Activated CD4-positive, CD25-positive, alpha-beta regulatory T cell treated with anti-CD3 and anti-CD28 coated beads, Interleukin-2, amount 50 U/mL, for 24 hours (primary cell): ENCODE measurements around the gene SLC41A3.
"Not testable (repeated sequence)": the region's sequence is repeated elsewhere in the genome, so short reads cannot be mapped to it uniquely, and the experiment has no call there.

ENCODE experiments used
- ATAC-seq, 2 donors: fragments of 150-1000 bp; cut with Tn5 transposase; one replicate each; pipeline ENCODE4 v1.10.0; 2021; ENCODE audit warnings: mild to moderate bottlenecking in 1 of 2, moderate library complexity in 1 of 2

The SLC41A3 gene

DNA sequence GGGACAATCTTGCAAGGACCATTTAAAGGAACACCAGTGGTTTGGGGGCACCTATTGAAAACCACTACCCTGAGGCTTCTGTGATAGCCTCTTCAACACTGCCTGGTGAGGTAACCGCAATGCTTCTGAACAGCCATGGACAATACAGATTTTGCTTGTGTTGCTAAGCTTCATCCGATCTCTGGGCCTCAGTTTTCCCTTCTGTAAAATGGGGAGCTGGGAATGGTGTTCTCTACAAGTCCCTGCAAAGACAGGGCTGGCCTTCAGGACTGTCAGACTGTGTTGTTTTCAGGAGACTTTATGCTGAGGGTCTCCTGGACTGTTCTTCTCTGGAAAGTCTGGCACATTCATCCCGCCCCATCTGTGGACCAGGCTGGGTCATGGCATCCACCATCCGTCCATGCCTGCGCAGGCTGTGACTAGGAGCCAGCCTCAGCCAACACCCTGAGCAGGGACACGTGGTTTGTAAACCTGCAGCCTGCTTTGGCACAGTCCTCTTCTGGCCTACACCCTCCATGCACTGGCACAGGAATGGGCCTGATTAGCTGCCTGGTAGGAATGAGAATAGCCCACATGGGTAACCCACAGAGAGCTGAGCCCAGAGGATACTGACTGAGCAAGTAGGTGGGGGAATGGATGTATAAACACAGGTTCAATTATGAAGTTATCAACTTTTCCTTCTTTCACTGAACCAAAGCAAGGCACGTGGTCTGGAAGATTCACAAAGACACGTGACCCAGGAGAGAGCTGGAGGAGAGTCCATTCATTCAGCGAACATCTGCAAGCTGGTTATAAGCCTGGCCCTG is 59.7 kb downstream of the SLC41A3 start:
- ATAC-seq: no peak

DNA sequence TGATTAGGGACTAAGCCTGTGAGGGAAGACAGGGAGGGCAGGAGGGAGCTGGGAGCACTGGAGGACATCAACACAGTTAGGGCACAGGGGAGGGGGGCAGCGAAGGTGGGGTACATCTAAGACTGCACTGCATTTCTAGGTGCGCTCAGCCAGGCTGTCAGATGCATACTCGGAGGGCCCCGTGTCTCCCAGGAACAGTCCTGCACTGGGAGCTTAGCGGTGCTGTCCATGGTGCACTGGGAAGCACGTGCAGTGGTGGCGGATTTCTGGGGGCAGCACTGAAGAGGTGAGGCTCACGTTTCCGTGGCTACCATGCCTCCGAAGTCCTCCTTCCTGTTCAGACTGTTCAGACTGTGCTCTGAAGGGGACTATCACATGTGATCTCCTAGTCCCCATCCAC is 60.5 kb downstream of the SLC41A3 start:
- no peak for ATAC-seq

DNA sequence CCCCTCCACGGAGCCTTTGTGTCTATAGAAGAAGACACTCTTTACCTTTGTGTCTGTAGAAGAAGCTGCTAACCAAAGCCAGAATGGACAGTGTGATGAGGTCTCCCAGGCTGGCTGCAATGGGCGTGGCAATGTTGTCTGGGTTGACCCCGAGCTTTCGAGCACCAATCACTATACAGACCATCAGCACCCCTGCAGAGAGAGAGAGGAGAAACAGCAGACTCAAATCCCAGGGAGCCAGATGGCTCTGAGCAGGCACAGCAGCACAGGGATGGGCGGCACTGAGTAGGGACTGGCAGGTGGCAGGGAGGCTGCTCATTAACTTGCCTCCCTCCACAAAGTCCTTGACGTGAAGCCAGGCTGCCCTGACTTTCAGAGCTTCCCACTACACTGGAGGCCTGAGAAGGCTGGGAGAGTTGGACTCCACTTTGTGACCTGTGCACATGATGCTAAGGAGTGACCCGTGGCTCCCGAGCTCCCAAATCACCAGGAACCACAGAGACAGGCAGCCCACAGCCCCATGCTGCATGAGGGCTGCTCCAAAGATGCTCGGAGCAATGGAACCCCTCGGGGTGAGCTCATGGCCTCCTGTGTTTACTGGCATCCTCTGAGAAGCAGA is 61.1 kb downstream of the SLC41A3 start:
- ATAC-seq: no peak

DNA sequence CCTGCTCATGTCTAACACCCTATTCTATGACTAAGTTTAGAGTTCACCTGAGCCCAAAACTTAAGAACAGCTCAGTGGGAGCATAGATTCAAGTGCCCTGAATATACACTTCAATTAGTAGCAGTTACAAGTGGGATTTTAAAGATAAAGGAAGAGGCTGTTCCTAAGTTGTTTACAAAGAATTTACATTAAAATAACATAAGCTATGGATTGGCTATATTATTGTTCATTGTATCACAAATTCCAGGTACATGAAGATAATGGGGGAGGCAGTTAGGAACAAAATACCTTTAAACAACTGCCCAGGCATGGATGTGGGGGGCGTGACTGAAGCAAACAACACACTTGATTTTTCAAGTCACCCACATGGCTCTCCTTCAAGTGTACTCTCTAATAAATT is 62.2 kb downstream of the SLC41A3 start:
- no peak for ATAC-seq

DNA sequence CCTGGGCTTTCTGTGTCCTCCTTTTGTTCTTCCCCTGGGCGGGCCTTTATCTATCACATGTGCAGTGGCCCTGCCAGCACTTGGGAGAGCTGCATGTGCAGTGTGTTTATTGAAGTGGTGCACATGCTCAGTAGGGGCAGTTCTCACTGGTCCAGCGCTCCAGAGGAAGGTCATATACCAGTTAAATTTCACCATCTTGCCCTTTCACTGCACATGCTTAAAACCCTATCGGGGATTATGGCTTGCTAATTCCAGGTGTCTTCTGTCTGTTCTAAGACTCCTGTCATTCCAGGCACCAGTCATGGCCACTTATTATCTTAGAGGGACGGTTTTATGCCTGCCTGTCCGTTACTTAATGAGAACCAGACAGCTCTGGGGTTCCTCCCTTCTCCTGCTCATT is 62.7 kb downstream of the SLC41A3 start:
- ATAC-seq: no peak

DNA sequence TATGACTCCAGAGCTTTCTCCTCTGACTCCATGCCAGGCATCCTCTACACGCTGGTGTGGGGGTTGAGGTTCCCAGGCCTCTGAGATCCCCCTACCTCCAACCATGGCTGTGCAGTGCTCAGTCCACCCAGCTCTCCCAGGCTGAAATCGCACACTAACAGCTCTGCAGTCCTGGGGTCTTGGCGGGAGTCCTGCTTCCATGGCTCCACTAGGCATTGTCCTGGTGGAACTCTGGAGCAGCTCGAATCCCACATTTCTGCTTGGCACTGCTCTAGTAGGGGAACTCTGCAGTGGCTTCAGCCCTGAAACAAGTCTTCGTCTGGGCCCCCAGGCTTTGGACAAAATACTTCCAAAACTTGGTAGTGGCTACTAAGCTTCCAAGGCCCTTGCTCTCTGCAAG is 64.2 kb downstream of the SLC41A3 start:
- ATAC-seq: no peak

DNA sequence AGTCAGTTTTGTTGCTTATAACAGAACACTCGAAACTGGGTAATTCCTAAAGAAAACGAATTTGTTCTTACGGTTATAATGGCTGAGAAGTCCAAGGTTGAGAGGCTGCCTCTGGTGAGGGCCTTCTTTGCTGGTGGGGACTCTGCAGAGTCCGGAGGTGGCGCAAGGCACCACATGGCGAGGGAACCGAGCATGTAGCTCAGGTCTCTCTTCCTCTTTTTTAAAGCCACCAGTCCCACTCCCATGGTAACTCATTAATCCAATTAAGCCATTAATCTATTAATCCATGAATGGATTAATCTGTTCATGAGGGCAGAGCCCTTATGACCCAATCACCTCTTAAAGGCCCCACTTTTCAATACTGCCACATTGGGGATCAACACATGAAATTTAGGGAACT is 64.9 kb downstream of the SLC41A3 start:
- ATAC-seq: no peak

DNA sequence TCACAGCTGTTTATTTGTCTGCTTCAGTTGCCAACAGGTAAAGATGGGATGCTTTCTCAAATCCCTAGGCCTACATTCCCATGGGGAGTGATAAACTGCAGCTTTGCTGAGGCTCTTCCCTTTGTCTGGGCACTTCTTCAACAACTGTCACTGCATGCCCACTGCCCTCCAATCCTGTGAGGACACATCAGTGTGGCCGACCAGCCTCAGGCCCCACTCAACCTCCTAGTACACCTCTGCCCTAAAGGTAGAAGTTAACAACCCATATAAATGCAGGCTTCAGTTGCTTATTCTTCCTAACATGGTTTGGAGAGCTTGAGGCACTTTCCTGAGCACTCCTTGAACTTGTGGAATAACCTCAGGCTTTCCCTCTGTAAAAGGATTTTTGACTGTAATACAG is 65.4 kb downstream of the SLC41A3 start:
- no peak for ATAC-seq

DNA sequence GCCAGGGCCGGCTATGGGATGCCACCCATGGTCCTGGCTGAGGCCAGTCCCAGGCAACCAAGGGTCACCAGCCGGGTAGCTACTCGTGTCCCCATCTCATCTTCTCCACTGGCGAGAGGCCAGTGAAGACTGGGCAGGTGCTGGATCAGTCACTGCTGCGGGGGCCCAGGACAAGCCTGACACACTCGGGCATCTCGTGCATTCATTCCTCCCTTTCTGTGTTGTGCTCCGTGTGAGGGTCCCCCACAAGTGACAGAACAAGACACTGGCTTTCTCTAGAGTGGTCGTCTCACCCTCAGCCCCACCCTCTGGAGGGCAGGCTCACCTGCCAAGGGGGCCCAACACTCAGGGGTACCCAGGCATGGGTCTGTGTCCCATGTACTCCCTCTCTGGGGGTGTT is 66.6 kb downstream of the SLC41A3 start:
- ATAC-seq: no peak

DNA sequence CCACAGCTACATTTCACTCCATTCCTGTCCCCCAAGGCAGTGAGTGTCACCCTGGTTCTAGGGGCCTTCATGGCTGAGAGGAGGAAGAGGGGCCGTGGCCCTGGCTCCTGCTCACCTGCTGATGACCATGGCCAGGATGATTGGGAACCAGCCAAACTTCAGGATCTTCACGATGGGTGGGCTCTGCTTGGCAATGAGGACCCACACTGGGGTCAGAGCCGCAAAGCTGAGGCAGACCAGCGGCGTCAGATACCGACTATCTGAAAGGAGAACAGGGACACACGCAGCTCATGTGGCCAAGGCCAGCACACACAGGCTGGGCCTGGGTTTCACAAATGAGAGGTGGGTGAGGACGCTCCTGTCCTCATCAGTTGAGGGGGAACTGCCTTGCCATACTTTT is 67.3 kb downstream of the SLC41A3 start:
- no peak for ATAC-seq

DNA sequence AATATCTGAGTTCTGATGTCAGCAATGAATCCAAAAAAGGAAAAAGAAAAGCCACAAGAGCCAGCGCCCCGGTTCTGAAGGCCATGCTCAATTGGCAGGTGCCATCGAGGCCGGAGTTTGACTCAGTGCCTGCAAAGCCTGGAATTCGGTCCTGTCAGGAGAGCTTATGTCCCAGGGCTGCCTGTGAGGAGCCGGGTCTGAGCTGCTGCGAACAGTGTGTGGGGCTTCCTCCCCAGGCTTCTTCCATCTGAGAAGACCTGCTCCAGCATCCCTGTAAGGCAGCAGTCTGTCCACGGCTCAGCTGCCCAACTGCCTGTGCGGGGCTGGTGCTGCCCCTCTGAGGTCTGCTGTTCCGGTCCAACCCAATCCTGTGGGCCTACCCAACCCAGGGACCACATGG is 68.8 kb downstream of the SLC41A3 start:
- ATAC-seq: no peak

DNA sequence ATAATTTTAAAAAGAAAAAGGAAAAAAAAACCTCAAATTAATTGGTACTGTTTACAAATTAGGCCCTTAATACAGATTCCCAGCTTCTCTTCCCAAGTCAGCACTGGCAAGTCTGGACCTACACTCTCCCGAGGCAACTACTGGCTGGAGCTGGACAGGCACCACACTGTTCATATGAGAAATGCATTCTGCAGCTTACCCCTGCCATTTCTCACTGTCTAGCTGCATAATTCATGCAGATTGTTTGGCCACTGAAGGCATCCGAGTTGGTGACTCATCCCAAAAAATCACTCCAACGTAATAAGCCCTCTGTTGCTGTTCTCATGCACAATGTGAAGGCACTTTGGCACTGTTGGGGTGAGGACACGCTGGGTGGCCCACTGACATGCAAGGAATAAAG is 69.7 kb downstream of the SLC41A3 start:
- ATAC-seq: no peak

DNA sequence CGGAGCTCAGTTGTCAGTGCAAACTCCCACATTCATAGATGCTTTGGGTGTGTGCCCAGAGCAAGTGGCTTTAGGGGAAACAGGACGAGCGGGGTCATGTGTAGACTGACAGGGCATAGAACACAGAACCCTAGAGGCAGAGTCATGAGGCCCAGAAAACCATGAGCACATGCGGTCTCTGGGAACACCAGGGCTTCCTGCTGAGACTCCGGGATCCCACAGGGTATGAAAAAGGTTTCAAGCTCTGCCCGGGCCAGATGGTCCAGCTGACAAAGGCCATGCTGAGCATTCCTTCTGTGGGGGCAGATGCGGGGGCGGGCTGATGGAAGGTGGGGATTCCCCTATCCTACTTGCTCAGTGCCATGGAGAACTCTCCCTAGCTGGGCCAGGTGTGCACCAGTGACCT is 70.2 kb downstream of the SLC41A3 start:
- ATAC-seq: no peak

DNA sequence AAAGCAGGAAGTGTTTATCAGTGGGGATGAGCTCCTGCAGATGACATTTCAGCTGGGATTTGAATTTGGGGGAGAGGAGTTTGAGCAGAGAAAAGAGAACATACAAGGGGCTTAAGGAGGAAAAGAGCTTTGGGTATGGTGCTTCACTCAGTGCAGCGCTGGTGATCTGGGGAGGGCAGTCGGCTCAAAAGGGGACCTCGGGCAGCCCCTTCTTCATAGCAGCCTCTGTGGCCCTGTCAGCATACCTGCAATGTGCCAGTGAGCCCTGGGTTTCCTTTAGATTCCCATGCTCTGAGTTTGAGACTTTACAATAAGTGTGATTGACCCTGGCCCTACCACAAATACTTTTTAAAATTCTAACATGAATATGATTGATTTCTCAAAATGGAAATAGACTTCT is 74.7 kb downstream of the SLC41A3 start:
- no peak for ATAC-seq

DNA sequence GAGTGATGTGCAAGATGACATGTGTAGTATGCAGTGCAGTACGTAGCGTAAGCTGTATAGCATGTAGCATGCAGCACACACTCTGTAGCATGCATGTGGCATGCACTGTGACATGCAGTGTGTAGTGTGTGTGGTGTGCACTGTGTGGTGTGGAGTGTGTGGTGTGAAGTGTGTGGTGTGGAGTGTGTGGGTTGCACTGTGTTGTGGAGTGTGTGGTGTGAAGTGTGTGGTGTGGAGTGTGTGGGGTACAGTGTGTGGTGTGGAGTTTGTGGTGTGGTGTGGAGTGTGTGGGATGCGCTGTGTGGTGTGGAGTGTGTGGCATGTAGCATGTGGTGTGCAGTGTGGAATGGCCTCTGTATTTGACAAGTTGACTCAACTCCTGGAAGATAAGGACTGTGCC is 75.7 kb downstream of the SLC41A3 start:
- no peak for ATAC-seq

DNA sequence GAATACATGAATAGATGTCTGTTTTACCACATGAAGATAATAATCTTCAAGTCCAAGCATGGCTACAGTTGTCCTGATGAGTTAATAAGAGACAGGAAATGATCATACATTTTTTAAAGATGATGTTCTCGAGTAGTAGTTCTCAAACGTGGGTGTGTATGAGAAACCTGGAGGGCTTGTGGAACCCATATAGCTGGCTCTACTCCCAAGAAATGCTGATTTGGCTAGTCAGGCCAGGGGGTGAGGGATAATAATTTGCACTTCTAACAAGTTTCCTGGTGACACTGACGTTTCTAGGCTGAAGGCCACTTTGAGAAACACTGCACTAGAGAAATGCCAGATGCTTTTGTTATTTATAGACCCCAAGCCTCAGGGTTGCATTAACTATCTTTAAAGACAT is 78.0 kb downstream of the SLC41A3 start:
- ATAC-seq: no peak

DNA sequence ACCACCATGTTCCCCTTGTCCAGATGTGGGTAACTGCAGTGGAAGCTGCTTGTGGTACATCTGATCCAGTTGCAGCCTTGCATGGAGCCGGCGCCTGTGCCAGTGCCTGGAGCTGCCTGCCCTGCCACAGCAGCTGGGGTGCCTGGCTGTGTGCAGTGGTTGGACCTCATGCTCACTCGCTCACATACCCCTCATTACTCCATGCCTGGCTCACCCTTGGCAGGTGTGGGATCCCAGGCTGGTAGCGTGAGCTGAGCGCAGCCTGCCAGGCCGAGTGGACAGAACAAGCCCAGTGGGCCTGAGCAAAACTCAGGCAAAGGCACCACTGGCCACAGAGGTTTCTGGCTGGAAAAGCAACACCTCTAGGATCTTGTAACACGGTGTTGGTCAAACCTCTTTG is 79.2 kb downstream of the SLC41A3 start:
- ATAC-seq: no peak

DNA sequence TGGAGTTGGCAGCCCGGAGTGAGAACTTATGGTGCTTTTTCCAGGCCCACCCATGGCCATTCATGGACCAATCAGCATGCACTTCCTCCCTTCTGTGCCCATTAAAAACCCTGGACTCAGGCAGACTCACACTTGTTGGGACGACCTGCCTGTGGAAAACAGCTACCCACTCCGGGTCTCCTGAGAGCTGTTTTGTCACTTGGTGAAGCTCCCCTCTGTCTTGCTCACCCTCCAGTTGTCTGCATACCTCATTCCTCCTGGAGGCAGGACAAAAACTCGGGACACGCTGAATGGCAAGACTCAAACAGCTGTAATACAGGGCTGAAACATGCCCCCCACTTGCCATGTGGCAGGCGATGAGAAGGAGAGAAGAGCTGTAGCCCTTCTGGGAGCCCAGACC is 79.7 kb downstream of the SLC41A3 start:
- ATAC-seq: no peak

DNA sequence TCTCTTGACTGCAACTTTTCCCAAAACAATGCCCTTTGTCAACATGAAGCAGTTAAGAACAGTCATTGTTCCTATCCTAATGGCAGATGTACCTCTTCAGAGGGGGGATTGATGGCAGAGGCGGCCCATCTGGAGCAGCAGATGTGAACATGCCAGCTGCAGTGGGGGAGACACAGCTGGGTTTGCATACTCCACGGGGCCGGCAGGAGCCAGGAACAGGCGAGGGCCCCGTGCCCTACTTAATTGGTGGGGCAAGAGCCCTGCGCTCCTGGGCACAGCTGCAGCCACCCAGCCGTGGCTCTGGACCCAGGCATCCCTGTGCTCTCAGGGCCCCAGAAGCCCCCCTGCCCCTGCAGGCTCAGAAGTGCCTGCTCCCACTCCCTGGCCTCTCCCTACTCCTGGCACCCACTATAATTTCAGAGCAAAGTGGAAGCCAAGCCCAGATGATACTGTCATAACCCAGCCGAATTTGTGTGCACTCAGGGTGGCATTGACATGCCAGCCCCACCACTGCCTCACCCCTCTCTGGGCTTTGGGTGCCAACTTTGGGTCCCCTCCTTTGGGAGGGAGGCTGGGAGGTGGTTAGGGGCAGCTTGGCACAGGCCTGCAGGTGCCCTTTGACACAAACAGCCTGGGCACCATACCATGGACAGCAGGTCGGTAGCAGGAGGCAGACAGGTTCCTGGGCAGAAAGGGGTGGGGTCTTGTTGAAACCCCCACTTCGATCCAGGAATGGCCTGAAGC is 80.3 kb downstream of the SLC41A3 start:
- no peak for ATAC-seq

DNA sequence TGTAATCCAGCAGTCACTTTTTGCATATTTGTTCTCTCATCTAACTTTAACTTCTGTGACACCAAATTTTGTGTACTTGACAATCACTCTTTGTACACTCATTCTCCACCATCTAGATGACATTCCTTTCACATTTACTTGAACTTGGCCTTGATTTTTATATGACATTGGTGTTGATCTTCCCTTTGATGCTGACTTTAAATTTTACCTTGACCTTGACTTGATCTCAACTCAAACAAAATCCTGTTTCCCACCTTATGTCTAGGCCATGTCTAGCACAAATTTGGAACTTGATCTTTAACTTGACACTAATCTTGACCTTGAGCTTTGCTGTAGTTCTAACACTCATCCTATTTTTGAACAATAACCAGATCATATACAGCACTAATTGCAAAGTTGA is 81.7 kb downstream of the SLC41A3 start:
- ATAC-seq: no peak

DNA sequence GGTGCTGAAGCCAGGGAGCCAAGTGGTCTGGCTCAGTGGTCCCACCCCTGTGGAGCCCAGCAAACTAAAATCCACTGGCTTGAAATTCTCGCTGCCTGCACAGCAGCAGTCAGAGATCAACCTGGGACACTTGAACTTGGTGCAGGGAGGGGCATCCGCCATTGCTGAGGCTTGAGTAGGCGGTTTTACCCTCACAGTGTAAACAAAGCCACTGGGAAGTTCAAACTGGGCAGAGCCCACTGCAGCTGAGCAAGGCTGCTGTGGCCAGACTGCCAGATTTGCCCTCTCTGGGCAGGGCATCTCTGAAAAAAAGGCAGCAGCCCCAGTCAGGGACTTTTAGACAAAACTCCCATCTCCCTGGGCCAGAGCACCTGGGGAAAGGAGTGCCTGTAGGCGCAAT is 87.2 kb downstream of the SLC41A3 start:
- ATAC-seq: not testable (repeated sequence)

DNA sequence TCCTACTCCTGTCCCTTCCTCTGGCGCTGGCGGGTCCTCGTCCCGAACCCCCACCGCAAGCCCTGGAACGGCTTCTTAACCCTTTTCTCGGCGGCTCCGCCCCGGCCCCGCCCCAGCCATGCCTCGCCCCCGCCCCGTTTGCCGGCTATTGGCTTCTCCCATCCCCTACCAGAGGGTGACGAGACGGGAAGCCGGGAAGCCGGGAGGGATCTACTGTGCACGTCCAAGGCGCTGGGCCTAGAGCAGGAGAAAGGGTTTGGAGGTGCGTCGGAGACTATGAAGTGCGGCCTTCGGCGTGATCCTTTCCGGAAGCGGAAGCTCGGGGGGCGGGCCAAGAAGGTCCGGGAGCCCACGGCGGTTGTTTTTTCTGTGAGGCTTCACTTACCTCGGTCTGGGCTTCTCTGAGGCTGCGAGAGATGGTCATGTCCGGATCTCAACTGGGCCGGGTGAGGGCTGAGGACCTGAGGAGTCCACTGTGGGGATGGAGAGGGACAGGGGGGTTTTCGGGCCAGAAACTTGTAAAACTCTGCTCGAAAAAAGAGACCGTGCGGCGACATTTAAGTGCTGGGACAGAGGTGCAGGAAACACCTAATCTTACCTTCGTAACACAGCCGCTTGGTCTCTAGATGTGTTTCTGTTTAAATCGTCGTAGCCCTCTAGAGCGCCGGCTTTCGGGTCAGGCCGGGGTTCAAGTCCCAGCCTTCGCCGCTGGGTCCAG is 93.5 kb downstream of the SLC41A3 start:
- ATAC-seq: peak; percentile 91

DNA sequence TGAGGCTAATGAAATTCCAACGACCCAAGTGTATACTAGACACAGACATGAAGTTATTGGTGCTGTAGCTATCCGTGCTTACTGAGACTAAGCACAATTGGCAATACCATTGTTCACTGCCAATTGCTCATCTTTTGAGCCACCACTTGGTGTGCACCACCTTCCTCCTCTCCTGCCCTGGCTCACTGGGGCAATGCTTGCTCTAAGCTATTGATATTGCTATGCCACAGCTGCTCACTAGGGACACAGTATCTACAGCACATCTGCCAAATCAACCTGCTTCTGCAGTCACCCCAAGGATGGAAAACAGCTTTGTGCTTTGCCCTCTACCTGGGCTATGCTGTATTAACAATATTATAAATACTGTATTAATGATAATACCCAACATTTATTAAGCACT is 99.0 kb downstream of the SLC41A3 start:
- ATAC-seq: peak in 1 of 2 donors; percentile 51
